ENCODE data around the gene ISLR.

ISLR gene, protein sequence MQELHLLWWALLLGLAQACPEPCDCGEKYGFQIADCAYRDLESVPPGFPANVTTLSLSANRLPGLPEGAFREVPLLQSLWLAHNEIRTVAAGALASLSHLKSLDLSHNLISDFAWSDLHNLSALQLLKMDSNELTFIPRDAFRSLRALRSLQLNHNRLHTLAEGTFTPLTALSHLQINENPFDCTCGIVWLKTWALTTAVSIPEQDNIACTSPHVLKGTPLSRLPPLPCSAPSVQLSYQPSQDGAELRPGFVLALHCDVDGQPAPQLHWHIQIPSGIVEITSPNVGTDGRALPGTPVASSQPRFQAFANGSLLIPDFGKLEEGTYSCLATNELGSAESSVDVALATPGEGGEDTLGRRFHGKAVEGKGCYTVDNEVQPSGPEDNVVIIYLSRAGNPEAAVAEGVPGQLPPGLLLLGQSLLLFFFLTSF

GRCh38 chr15:74173380-74174218 is at the start of gene ISLR:
ISLR (plus strand) TSS chr15:74173710; CDS start chr15:74174859, 1,149 bp downstream.
- no peak for DNase-seq (ENCODE audit: low read depth in 2 of 2)

- DNase-seq (ENCODE audit: low read depth in 2 of 2), result no peak
Observed at GRCh38 chr15:74124196-74124595, 49.3 kb upstream of the ISLR start.

DNA sequence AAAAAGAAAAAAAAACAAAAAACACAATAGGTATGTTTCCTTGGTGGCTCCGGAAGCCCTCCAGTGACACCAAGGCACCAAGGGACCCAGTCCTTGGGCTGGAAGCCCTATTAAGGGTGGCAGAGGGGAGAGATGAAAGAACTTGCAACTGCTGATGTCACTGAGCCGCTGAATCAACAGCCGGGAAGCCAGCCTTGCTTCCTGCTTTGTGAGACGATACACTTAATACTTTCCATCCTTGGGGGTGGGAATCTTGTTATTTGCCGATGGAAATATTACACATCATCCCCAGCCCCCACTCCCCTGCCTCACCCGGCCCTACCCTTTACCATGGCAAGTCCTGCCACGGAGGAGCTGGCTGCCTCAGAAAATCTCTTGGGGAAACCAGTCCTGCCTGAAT is 48.8 kb upstream of the ISLR start:
- DNase-seq (ENCODE audit: low read depth in 2 of 2), result no peak

DNA sequence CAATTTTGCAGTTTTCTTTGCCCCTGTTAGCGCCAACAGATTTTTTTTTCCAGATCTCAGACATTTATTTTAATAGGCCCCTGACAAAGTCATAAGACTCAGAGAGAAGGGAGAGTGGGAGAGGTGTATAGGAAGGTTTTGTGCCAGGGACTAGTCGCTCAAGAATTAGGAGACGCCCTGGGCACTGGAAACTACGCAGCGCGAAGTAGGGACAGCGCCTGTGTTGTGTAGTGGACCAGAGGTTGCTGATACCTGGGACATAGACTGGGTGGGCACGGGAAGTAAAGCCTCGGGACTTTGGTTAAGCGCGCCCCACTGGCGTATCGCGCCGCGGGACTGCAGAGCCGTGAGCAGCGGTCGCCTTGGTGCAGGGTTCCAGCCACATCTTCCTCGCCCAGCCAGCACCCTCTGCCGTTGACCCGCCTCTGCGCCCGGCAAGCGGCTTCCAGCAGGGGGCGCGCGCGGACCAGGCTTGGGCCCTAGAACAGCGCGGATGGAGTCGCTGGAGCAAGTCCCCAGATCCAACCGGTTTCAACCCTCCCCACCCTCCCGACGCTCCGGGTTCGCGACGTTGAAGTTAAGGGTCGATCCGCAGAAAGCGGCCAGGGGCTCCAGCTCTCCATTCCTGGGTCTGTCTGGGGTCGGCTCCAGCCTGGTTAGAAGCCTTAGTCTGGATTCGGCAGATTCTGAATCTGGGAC is 46.1 kb upstream of the ISLR start:
- peak; percentile 69 for DNase-seq (ENCODE audit: low read depth in 2 of 2)

GRCh38 chr15:74127954-74128784 is 45.3 kb upstream of the ISLR start:
- no peak for DNase-seq (ENCODE audit: low read depth in 2 of 2)

DNA sequence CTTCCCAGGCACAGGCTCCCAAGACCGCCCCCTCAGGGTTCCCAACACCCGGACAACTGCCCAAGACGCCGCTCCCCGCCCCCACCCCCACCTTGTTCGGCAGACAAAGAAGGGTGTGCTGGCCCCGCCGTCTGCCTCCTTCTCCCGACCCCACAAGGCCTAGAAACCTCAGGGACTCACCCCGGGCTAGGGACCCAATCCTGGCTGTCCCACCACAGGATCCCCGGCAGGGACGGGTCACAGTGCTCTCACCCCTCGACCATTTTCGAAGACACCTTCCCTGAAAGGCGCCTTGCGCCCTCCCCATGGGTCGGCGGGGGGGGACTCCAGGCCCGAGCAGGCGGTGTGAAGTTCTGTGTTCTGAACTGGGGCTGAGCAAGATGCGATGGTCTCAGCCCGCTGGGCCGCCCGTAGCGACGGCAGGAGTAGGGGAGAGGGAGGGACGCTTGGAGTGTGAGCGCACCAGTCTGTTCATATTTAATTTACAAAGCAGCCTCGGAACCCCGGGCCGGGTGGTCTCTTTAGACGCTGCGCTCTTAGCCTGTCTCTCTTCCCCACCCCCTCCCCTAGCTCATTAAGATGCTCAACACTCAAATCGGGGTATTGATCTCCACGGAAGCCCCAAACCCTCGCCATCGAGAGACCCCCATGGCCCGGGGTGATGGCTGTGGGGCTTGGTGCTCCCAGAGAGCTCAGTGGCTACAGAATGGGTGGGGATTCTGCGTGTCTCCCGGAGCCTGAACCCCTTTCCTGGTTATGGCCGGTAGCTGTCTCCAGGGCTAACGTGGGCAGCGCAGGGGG is 44.5 kb upstream of the ISLR start:
- no peak for DNase-seq (ENCODE audit: low read depth in 2 of 2)

DNA sequence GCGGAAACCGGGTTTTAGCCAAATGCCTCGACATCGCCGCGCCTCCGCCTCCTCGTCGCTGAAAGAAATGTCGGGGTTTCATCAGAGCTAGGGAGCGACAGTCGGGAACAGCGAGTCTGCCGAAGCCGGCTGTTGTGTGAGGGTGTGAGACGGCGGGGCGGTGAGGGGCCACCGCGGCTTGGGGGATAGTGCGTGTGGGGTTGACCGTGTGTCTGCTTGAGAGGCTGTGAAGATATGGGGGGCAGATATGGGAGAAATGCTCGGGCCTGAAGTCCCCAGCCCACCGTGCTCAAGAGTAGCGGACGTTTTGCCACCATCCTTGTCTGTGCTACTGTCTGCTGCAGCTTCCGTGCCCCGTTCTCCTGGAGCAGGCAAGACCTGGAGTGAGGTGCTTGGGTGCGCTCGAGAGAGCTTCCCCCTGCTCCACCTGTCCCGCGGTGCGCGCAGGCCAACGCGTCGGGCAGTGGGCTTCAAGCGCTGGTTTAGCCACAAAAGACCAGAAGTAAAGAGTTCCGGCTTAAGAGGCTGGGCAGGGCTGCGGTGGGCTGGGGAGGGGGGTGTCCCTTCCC is 43.8 kb upstream of the ISLR start:
- DNase-seq (ENCODE audit: low read depth in 2 of 2), result no peak

DNA sequence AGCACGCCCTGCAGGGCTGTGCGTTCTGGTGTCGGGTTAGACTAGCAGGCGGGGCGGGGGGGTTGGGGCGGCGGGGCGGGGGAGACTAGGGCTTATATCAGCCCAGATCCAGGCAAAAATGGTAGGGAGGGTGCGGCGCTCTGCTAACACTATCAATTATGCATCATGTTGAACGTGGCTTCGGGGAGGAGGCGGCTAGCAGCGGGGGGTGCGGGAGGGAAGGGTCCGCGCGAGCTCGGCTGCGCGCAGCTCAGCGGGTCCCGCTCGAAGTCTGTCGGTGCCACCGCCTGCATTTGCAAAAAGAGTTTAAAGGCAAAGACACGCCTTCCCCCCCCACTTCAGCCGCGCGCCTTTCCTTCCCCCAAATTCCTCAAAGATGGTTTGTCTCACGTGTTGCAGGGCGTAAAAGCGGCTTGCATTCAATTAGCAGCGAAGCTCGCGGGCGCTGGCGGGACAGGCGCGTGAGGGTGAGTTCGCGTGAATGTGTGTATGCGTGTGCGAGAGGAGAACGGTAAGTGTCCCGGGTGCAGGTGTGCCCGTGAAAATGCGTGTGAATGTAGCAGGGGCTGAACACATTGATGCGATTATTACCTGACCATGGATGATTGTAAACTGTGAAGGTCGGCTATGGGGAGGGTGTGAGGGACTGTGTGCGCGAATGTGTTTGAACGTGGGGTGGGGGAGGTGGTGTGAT is 43.2 kb upstream of the ISLR start, which contains the start of gene ISLR2:
TSS of gene ISLR2 (plus strand) at position 432 of the 694 bp plus-strand sequence. CDS start 2,169 bp downstream, outside the sequence.
- DNase-seq (ENCODE audit: low read depth in 2 of 2), result no peak

DNA sequence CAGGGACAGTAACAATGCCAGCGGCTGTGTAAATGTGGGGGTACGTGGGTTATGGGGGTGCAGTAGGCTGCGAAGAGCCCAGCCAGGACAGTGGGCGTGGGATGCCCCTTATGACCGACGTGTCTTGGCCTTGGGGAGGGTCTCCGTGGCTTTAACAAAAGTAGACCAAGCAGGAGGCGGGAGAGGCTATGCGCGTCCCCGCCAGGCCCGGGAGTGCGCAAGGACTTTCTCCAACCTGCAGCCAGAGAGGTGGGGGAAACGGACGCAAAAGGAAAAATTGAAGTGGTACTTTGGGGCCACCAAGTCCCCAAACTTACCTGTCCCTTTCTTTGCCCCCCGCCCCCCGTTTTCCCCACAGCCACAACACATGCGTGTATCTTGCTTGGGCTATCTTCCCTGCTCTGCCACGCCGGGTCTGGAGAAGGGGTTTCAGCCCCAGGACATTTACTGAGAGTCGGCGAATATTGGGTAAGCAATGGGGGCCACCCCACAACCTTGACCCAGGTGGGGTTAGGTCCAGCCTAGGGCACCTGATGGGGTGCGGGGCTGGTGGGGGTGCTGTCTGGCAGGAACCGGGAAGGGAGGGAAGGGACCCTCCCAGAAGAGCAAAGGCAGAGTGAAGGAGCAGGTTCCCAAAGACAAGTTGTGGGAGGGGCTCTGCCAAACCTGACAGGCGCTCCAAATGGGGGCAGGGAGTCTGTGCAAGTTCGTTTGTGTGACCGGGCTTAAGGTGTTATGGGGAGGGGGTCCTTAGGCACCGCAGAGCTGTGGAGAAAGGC is 42.5 kb upstream of the ISLR start:
- DNase-seq (ENCODE audit: low read depth in 2 of 2), result no peak

GRCh38 chr15:74131628-74132413 is 41.7 kb upstream of the ISLR start:
- DNase-seq (ENCODE audit: low read depth in 2 of 2), result no peak

- DNase-seq (ENCODE audit: low read depth in 2 of 2), result no peak
Observed at GRCh38 chr15:74132681-74133651, 40.5 kb upstream of the ISLR start.

GRCh38 chr15:74133694-74134386 is 39.7 kb upstream of the ISLR start:
- no peak for DNase-seq (ENCODE audit: low read depth in 2 of 2)

- DNase-seq (ENCODE audit: low read depth in 2 of 2), result no peak
Observed at GRCh38 chr15:74134387-74135027, 39.0 kb upstream of the ISLR start.

- DNase-seq (ENCODE audit: low read depth in 2 of 2), result no peak
Observed at GRCh38 chr15:74135041-74135565, 38.4 kb upstream of the ISLR start.

DNA sequence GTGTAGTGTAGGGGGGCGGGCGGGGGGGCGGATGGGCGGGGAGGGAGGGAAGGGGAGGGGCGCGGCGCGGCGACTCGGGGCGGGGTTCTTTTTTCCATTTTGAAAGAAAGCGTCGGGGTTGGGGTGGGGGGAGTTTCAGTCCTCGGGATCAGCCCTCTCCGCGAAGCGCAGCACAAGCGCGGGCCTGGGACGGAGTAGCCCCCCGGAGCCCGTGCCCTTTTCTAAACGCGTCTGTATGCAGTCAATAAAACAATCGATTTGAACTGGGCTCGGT is 37.0 kb upstream of the ISLR start:
- no peak for DNase-seq (ENCODE audit: low read depth in 2 of 2)

Measured in stimulated activated CD8-positive, alpha-beta memory T cell treated with anti-CD3 and anti-CD28 coated beads, Interleukin-7, amount 100 ng/mL, for 1 hour (primary cell).